ENCODE results near the gene FBXL14.
"Not testable (repeated sequence)": the region's sequence is repeated elsewhere in the genome, so short reads cannot be mapped to it uniquely, and the experiment has no call there.

The FBXL14 gene

GRCh38 chr12:1622406-1622805, 28.0 kb upstream of the FBXL14 start:
- H3K4me3 ChIP-seq (ENCODE audit: low read depth, low read length), result no peak overlapping the region
- DNase-seq (ENCODE audit: low read depth), result no peak

DNA sequence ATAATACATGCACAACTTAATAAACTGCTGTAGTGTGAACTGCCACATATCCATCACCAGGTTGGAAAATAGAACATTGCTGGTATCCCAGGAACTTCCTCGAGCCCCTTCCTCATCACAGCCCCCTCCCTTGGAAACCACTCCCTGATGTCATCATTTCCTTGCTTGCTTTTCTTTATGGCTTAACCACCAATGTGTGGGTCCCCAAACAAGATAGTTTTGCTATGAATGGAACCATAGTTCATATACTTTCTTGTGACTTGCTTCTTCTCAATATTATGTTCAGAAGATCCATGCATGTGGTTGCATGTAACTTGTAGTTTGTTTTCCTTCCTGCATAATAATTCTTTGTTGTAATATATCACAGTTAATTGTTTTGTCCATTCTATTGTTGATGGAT, 25.7 kb upstream of the FBXL14 start:
- H3K4me3 ChIP-seq (ENCODE audit: low read depth, low read length), result no peak overlapping the region

GRCh38 chr12:1619587-1619986, 25.2 kb upstream of the FBXL14 start:
- no peak for DNase-seq (ENCODE audit: low read depth)
- no peak overlapping the region for H3K4me3 ChIP-seq (ENCODE audit: low read depth, low read length)

More for the DNA sequence above, 25.7 kb upstream of the FBXL14 start:
- DNase-seq (ENCODE audit: low read depth), result no peak

DNA sequence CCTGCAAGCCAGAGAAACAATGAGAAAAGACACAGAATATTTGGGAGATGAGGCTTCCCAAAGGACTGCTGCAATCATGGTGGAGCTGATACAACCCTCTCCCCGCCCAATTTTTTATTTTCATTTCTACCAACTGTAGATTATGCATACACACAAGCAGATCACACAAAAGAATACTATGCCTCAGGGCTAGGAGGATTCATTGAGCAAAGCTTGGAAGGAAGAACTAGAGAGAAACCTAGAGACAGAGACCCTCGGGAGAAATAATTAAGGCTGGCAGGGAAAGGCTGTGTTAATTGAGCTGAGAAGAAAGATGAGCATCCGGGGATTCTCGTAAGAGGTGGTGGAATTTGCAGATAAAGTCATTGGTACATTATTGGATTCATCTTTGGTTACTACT, 24.8 kb upstream of the FBXL14 start:
- no peak for DNase-seq (ENCODE audit: low read depth)
- no peak overlapping the region for H3K4me3 ChIP-seq (ENCODE audit: low read depth, low read length)

GRCh38 chr12:1618489-1618888, 24.1 kb upstream of the FBXL14 start:
- no peak for DNase-seq (ENCODE audit: low read depth)
- no peak overlapping the region for H3K4me3 ChIP-seq (ENCODE audit: low read depth, low read length)

- H3K4me3 ChIP-seq (ENCODE audit: low read depth, low read length), result no peak overlapping the region
- no peak for DNase-seq (ENCODE audit: low read depth)
These were observed 22.1 kb upstream of the FBXL14 start for GRCh38 chr12:1616233-1617066.

GRCh38 chr12:1614360-1614759, 20.0 kb upstream of the FBXL14 start:
- no peak for DNase-seq (ENCODE audit: low read depth)
- H3K4me3 ChIP-seq (ENCODE audit: low read depth, low read length), result no peak overlapping the region

DNA sequence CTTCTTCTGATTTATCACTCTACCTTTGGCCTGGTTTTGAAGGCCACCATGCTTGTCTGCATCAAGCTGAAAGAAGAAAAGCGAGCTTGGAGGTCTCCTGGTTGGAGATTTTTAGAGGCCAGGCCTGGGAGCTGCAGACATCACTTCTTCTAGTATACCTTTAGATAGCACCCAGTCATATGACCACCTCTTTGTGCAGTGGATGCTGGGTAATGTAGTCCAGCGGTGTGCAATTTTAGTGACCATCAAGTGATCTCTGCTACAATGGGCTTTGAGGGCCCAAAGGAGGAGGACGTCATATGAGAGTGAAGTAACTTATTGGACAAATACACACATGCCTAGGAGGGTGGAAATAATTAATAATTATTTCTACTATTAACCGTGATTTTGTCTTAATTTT, 19.5 kb upstream of the FBXL14 start:
- no peak overlapping the region for H3K4me3 ChIP-seq (ENCODE audit: low read depth, low read length)
- no peak for DNase-seq (ENCODE audit: low read depth)

GRCh38 chr12:1611803-1612572, 17.6 kb upstream of the FBXL14 start:
- DNase-seq (ENCODE audit: low read depth), result peak; percentile 86
- H3K4me3 ChIP-seq (ENCODE audit: low read depth, low read length), result no peak overlapping the region

GRCh38 chr12:1610072-1610643, 15.8 kb upstream of the FBXL14 start:
- no peak overlapping the region for H3K4me3 ChIP-seq (ENCODE audit: low read depth, low read length)
- DNase-seq (ENCODE audit: low read depth), result no peak

DNA sequence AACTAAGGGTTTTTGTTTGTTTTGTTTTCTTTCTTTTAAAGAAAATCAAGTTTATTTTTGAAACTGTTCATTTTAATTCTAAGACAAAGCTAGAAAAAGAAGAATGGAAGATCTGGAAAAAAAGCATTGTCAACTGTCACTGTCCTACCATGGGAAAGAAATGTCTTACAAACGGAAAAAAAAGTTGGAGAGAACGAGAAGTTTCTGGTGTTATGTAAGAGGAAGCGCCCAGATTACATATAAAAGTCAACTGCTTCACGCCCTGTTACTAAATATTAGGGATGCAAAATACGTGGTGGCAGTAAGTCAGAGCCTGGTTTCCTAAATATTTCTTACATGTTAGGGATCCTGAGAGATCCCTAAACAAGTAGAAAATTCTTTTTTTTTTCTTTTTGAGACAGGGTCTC, 14.3 kb upstream of the FBXL14 start:
- no peak for DNase-seq (ENCODE audit: low read depth)

DNA sequence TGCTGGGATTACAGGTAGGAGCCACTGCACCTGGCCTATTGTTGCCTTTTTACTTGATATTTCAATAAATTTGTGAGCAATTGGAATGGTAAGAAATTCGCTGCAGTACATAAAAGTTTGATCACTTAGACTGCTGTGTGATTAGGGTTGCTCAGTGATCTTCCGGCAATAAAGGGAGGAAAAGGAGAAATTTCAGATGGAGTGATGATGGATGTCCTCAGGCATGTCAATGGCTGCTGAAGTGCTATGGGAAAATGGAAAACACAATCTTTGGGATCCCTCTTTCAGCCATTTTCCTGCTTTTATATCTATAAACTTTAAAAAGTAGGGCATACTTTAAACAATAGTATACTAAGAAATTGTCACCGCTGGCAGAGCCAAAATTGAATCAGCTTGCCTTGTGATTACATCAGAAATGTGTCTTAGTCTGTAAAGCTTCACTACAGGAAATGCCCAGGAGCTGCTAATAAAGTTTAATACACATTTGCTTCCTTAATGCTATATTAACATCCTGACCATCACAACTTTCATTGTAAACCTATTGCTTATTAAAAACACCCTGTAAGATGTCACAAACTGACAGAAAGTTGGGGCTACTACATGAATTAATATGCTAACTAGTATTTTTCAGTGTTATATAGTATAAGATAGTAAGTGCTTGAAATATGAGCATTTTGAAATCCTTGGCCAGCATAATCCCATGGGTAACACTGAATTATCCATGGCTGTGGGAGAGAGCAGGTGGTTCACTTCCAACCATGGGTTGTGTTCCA, 13.7 kb upstream of the FBXL14 start:
- no peak overlapping the region for H3K4me3 ChIP-seq (ENCODE audit: low read depth, low read length)
- no peak for DNase-seq (ENCODE audit: low read depth)

More for the DNA sequence above, 14.3 kb upstream of the FBXL14 start:
- no peak overlapping the region for H3K4me3 ChIP-seq (ENCODE audit: low read depth, low read length)

GRCh38 chr12:1606021-1606622, 11.7 kb upstream of the FBXL14 start:
- no peak for DNase-seq (ENCODE audit: low read depth)
- peak overlapping the region; percentile 38 for H3K4me3 ChIP-seq (ENCODE audit: low read depth, low read length)

GRCh38 chr12:1605129-1606020, 11.0 kb upstream of the FBXL14 start:
- no peak for DNase-seq (ENCODE audit: low read depth)
- peak overlapping the region; percentile 38 for H3K4me3 ChIP-seq (ENCODE audit: low read depth, low read length)

DNA sequence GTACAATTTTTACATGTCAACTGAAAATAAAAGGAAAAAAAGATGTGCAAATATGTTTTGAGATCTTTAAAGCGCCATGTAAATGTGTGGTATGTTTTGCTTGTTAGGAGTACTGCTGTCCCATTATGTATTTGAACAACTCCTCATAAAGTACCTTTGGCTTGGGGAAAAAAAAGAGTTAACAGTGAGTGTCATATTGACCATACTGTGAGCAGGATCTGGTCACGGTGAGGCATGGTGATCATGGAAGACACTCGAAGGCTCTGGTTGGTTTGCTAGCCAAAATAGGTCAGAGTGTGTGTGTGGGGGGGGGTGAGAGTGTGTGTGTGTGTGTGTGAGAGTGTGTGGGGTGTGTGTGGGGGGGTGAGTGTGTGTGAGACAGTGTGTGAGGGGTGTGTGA, 10.1 kb upstream of the FBXL14 start:
- DNase-seq (ENCODE audit: low read depth), result no peak

GRCh38 chr12:1603269-1603993, 9.1 kb upstream of the FBXL14 start:
- no peak overlapping the region for H3K4me3 ChIP-seq (ENCODE audit: low read depth, low read length)
- no peak for DNase-seq (ENCODE audit: low read depth)

More for the DNA sequence above, 10.1 kb upstream of the FBXL14 start:
- no peak overlapping the region for H3K4me3 ChIP-seq (ENCODE audit: low read depth, low read length)

- not testable (repeated sequence) for H3K4me3 ChIP-seq (ENCODE audit: low read depth, low read length); DNase-seq (ENCODE audit: low read depth)
These were observed 8.3 kb upstream of the FBXL14 start for GRCh38 chr12:1602706-1603105.

DNA sequence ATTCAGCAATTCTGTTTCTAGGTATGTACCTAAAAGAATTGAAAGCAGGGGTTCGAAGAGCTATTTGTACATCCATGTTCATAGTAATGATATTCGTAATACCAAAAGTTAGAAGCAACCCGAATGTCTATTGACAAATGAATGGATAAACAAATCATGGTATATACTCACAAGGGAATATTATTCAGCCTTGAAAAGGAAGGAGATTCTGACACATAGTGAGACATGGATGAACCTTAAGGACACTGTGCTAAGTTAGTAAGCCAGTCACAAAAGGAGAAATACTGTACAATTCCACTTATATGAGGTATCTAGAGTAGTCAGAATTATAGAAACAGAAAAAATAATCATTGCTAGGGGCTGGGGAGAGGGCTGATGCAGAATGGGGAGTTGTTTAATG, 4.4 kb upstream of the FBXL14 start:
- no peak for DNase-seq (ENCODE audit: low read depth)
- H3K4me3 ChIP-seq (ENCODE audit: low read depth, low read length), result no peak overlapping the region

Measured in skeletal muscle cell (primary cell).